Mesenchymal stem cell (in vitro differentiated cells and primary cell): ENCODE measurements around the gene CLCC1.

ENCODE experiments used
- DNase-seq: peaks from one replicate; pipeline ENCODE4 v3.0.0-alpha.2; 2013
- H2AFZ ChIP-seq: one replicate; pipeline ENCODE4 v1.6.1; 2013; ENCODE audit warnings: low read depth, mild to moderate bottlenecking, control low read depth, inconsistent platforms, low read length, moderate library complexity
- H2AK5ac ChIP-seq: 2 replicates; pipeline ENCODE4 v1.6.1; 2013; ENCODE audit warnings: low read length, moderate library complexity, mild to moderate bottlenecking, inconsistent platforms; ENCODE audit not compliant: severe bottlenecking
- H2BK120ac ChIP-seq: one replicate; pipeline ENCODE4 v1.6.1; 2013; ENCODE audit warnings: low read depth, mild to moderate bottlenecking, inconsistent platforms, low read length, moderate library complexity
- H2BK12ac ChIP-seq, 2 experiments: one replicate each; pipeline ENCODE4 v1.6.1; 2013; ENCODE audit warnings: inconsistent platforms in 2 of 2, low read length in 2 of 2, mild to moderate bottlenecking in 2 of 2, moderate library complexity in 2 of 2, control low read depth in 1 of 2
- H2BK15ac ChIP-seq: one replicate; pipeline ENCODE4 v1.6.1; 2013; ENCODE audit warnings: mild to moderate bottlenecking, low read depth, inconsistent platforms; ENCODE audit not compliant: poor library complexity, severe bottlenecking
- H2BK5ac ChIP-seq: 2 replicates; pipeline ENCODE4 v1.6.1; 2013; ENCODE audit warnings: low read depth, mild to moderate bottlenecking, low read length, control low read depth, inconsistent platforms; ENCODE audit not compliant: poor library complexity, severe bottlenecking
- H3K14ac ChIP-seq, 2 experiments: one replicate each; pipeline ENCODE4 v1.6.1; 2013; ENCODE audit warnings: inconsistent platforms in 2 of 2, low read length in 2 of 2, control low read depth in 1 of 2, mild to moderate bottlenecking in 1 of 2, moderate library complexity in 1 of 2
- H3K18ac ChIP-seq, 2 experiments: one replicate each; pipeline ENCODE4 v1.6.1; 2013; ENCODE audit warnings: inconsistent platforms in 2 of 2, low read length in 2 of 2, control low read depth in 1 of 2, low read depth in 1 of 2, mild to moderate bottlenecking in 1 of 2
- H3K23ac ChIP-seq, 2 experiments: one replicate each; pipeline ENCODE4 v1.6.1; 2013; ENCODE audit warnings: inconsistent platforms in 2 of 2, low read length in 2 of 2, mild to moderate bottlenecking in 2 of 2, moderate library complexity in 2 of 2, control low read depth in 1 of 2
- H3K27ac ChIP-seq: 2 replicates; pipeline ENCODE4 v1.5.1; 2013; ENCODE audit warnings: mild to moderate bottlenecking, moderate library complexity, low read length, control low read depth, inconsistent platforms; ENCODE audit not compliant: poor library complexity, severe bottlenecking
- H3K27me3 ChIP-seq, 2 experiments: 2 replicates each; pipeline versions ENCODE4 v1.6.1 to v1.7.0; 2013; ENCODE audit warnings: low read length in 2 of 2, mild to moderate bottlenecking in 2 of 2, moderate library complexity in 2 of 2, control low read depth in 1 of 2, inconsistent platforms in 1 of 2; ENCODE audit not compliant: control insufficient read depth in 1 of 2, insufficient read depth in 1 of 2
- H3K36me3 ChIP-seq, 2 experiments: 2 replicates each; pipeline versions ENCODE4 v1.6.1 to v1.7.0; 2013; ENCODE audit warnings: low read length in 2 of 2, control low read depth in 1 of 2, inconsistent platforms in 1 of 2, low read depth in 1 of 2, mild to moderate bottlenecking in 1 of 2; ENCODE audit not compliant: insufficient read depth in 2 of 2, control insufficient read depth in 1 of 2
- H3K4ac ChIP-seq, 2 experiments: one replicate each; pipeline ENCODE4 v1.6.1; 2013; ENCODE audit warnings: inconsistent platforms in 2 of 2, low read length in 2 of 2, mild to moderate bottlenecking in 2 of 2, moderate library complexity in 2 of 2, control low read depth in 1 of 2, low read depth in 1 of 2
- H3K4me1 ChIP-seq: 2 replicates; pipeline ENCODE4 v1.6.1; 2013; ENCODE audit warnings: low read depth, low read length, control low read depth; ENCODE audit not compliant: control insufficient read depth, insufficient read depth
- H3K4me2 ChIP-seq: 2 replicates; pipeline ENCODE4 v1.6.1; 2013; ENCODE audit warnings: low read length, mild to moderate bottlenecking, inconsistent platforms; ENCODE audit not compliant: poor library complexity, severe bottlenecking
- H3K4me3 ChIP-seq, 2 experiments: 2 replicates each; pipeline versions ENCODE4 v1.5.1 to v1.7.0; 2013; ENCODE audit warnings: low read length in 2 of 2, mild to moderate bottlenecking in 2 of 2, control low read depth in 1 of 2, low read depth in 1 of 2; ENCODE audit not compliant: insufficient read depth in 1 of 2
- H3K79me1 ChIP-seq: replicated peaks from 2 replicates; pipeline ENCODE4 v1.6.1; 2013; ENCODE audit warnings: mild to moderate bottlenecking, control low read depth, low read length, inconsistent platforms; ENCODE audit not compliant: poor library complexity, severe bottlenecking
- H3K9ac ChIP-seq: 2 replicates; pipeline ENCODE4 v1.7.0; 2013; ENCODE audit warnings: mild to moderate bottlenecking, low read length, moderate library complexity
- H3K9me3 ChIP-seq: 2 replicates; pipeline ENCODE4 v1.7.0; 2013; ENCODE audit warnings: mild to moderate bottlenecking, low read length; ENCODE audit not compliant: control insufficient read depth
- H4K8ac ChIP-seq: one replicate; pipeline ENCODE4 v1.6.1; 2013; ENCODE audit warnings: inconsistent platforms, mild to moderate bottlenecking, low read length, moderate library complexity
- H4K91ac ChIP-seq: one replicate; pipeline ENCODE4 v1.6.1; 2013; ENCODE audit warnings: mild to moderate bottlenecking, low read length, inconsistent platforms
- WGBS: methylation state at CpG from one replicate; pipeline ENCODE4 v1.1.7; 2013; ENCODE audit warnings: mixed read lengths; 5-methylcytosine and 5-hydroxymethylcytosine counted together

Gene CLCC1

GRCh38 chr1:108961752-108962486 lies 1.4 kb downstream of the CLCC1 start:
- Histone ChIP-seq H2AK5ac (no peak overlapping the region), H3K4ac (no peak overlapping the region), H3K23ac (no peak overlapping the region), H3K36me3 (peaks cover 0 to 16% of the 10 kb centered on the region in 2 experiments), H3K14ac (no peak overlapping the region), H3K27ac (no peak overlapping the region), H3K4me2 (peak overlapping the region; percentile 29), H4K91ac (no peak overlapping the region), H2AFZ (no peak overlapping the region), H3K18ac (no peak overlapping the region), H3K4me3 (peak overlapping the region in 1 of 2 experiments; percentile 86), H2BK5ac (no peak overlapping the region), H2BK15ac (no peak overlapping the region), H2BK120ac (no peak overlapping the region), H4K8ac (no peak overlapping the region), H3K79me1 (peaks cover 17% of the 10 kb centered on the region), H2BK12ac (no peak overlapping the region), H3K27me3 (no peaks in the 10 kb centered on the region), H3K9me3 (no peaks in the 10 kb centered on the region), H3K4me1 (no peaks in the 10 kb centered on the region), H3K9ac (peak overlapping the region; percentile 93)
- no peak for DNase-seq
- 93% methylated on average over 11 of the region's 15 CpGs for WGBS

- Histone ChIP-seq H3K4me2 (no peak overlapping the region), H2AFZ (no peak overlapping the region), H2BK120ac (no peak overlapping the region), H3K23ac (no peak overlapping the region), H3K9me3 (no peaks in the 10 kb centered on the region), H4K8ac (no peak overlapping the region), H3K18ac (no peak overlapping the region), H3K4me3 (no peak overlapping the region), H2BK12ac (no peak overlapping the region), H2BK5ac (no peak overlapping the region), H3K36me3 (peaks cover 0 to 16% of the 10 kb centered on the region in 2 experiments), H3K14ac (no peak overlapping the region), H3K4ac (no peak overlapping the region), H3K4me1 (no peaks in the 10 kb centered on the region), H2BK15ac (no peak overlapping the region), H3K27me3 (no peaks in the 10 kb centered on the region), H4K91ac (no peak overlapping the region), H3K79me1 (peaks cover 17% of the 10 kb centered on the region), H3K9ac (no peak overlapping the region), H2AK5ac (no peak overlapping the region), H3K27ac (no peak overlapping the region)
- no peak for DNase-seq
- WGBS: 92% methylated on average over 6 of the region's 9 CpGs
Measured at GRCh38 chr1:108961198-108961597, 2.1 kb downstream of the CLCC1 start.

GRCh38 chr1:108960719-108961118 lies 2.6 kb downstream of the CLCC1 start:
- H2BK5ac ChIP-seq: no peak overlapping the region
- H3K4me1 ChIP-seq: no peaks in the 10 kb centered on the region
- H3K18ac ChIP-seq: no peak overlapping the region
- no peak overlapping the region for H4K8ac ChIP-seq
- no peak overlapping the region for H3K4me3 ChIP-seq
- H3K4me2 ChIP-seq: no peak overlapping the region
- no peak overlapping the region for H2BK12ac ChIP-seq
- H2AFZ ChIP-seq: no peak overlapping the region
- DNase-seq: no peak
- no peak overlapping the region for H2BK15ac ChIP-seq
- H3K9ac ChIP-seq: no peak overlapping the region
- H3K14ac ChIP-seq: no peak overlapping the region
- H2BK120ac ChIP-seq: no peak overlapping the region
- H2AK5ac ChIP-seq: no peak overlapping the region
- no peak overlapping the region for H3K27ac ChIP-seq
- H3K9me3 ChIP-seq: no peaks in the 10 kb centered on the region
- H3K79me1 ChIP-seq: peaks cover 20% of the 10 kb centered on the region
- no peak overlapping the region for H4K91ac ChIP-seq
- whole genome bisulfite sequencing: 98% methylated on average over 4 of the region's 5 CpGs
- H3K27me3 ChIP-seq: no peaks in the 10 kb centered on the region
- H3K36me3 ChIP-seq: peaks cover 4 to 18% of the 10 kb centered on the region in 2 experiments
- H3K4ac ChIP-seq: no peak overlapping the region
- H3K23ac ChIP-seq: no peak overlapping the region

- no peak overlapping the region for H4K91ac ChIP-seq
- no peak overlapping the region for H2AFZ ChIP-seq
- H3K14ac ChIP-seq: no peak overlapping the region
- no peak for DNase-seq
- H3K9ac ChIP-seq: no peak overlapping the region
- no peak overlapping the region for H3K4me3 ChIP-seq
- H4K8ac ChIP-seq: no peak overlapping the region
- H3K23ac ChIP-seq: no peak overlapping the region
- no peaks in the 10 kb centered on the region for H3K4me1 ChIP-seq
- no peak overlapping the region for H3K27ac ChIP-seq
- H2AK5ac ChIP-seq: no peak overlapping the region
- H3K27me3 ChIP-seq: no peaks in the 10 kb centered on the region
- no peaks in the 10 kb centered on the region for H3K9me3 ChIP-seq
- no peak overlapping the region for H2BK15ac ChIP-seq
- H2BK12ac ChIP-seq: no peak overlapping the region
- no peak overlapping the region for H3K4me2 ChIP-seq
- H2BK120ac ChIP-seq: no peak overlapping the region
- WGBS: 96% methylated on average over 5 of the region's 5 CpGs
- no peak overlapping the region for H3K4ac ChIP-seq
- H2BK5ac ChIP-seq: no peak overlapping the region
- no peak overlapping the region for H3K18ac ChIP-seq
- H3K36me3 ChIP-seq: peaks cover 8 to 24% of the 10 kb centered on the region in 2 experiments
- H3K79me1 ChIP-seq: peaks cover 38% of the 10 kb centered on the region
Measured at GRCh38 chr1:108957888-108958287, 5.4 kb downstream of the CLCC1 start.
